SK-N-SH (cell line): ENCODE measurements around the gene EMX2. TPM values are rescaled to one million over a fixed set of nuclear protein-coding genes. Genes with fewer than 3 reads are reported as not detected.
A peak's percentile ranks its signal among the peaks of the same experiment; 100 is the strongest.

Experiments
- CTCF ChIA-PET: fragments of 300-600, 350-600 bp; formaldehyde crosslinking; extraction: SDS; loops from one replicate; lab custom pipeline; 2021; lab: Yijun Ruan, JAX
- POLR2A ChIA-PET: fragments of 350-600 bp; sonication (Branson Sonifier 250); formaldehyde crosslinking; extraction: SDS; loops from one replicate; lab custom pipeline; 2020; ENCODE audit warnings: antibody characterized with exemption, inconsistent platforms; lab: Yijun Ruan, JAX
- DNase-seq: peaks from one replicate; pipeline ENCODE4 v3.0.0; 2012
- H2AFZ ChIP-seq: fragments of 200-600 bp; sonication (generic); 2 replicates; pipeline ENCODE4 v1.8.1; 2016; ENCODE audit warnings: antibody characterized with exemption, mild to moderate bottlenecking, low read depth
- H3F3A ChIP-seq: fragments of 200-600 bp; sonication (generic); replicated peaks from 2 replicates; pipeline ENCODE3; 2016; ENCODE audit warnings: antibody characterized with exemption, mild to moderate bottlenecking; ENCODE audit not compliant: insufficient read depth
- H3K27ac ChIP-seq, 2 experiments: fragments of 200-500 bp in 1 of 2; fragments of 200-600 bp in 1 of 2; sonication (Bioruptor generic) in 1 of 2; sonication (generic), shearing (Covaris generic) in 1 of 2; 2 replicates each; pipeline versions ENCODE4 v1.5.1 to v1.6.1; 2014 to 2016; ENCODE audit warnings: low read depth in 2 of 2, inconsistent platforms in 1 of 2, low read length in 1 of 2, mild to moderate bottlenecking in 1 of 2, mixed read lengths in 1 of 2
- H3K27me3 ChIP-seq: fragments of 200-600 bp; sonication (generic), shearing (Covaris generic); 2 replicates; pipeline ENCODE4 v1.6.1; 2016; ENCODE audit warnings: mixed run types; ENCODE audit not compliant: insufficient read depth
- H3K36me3 ChIP-seq, 2 experiments: fragments of 200-500 bp in 1 of 2; fragments of 200-600 bp in 1 of 2; sonication (Bioruptor generic) in 1 of 2; sonication (generic) in 1 of 2; replicated peaks in 1 of 2; 2 replicates each; pipeline versions ENCODE3 to v1.5.1; 2014 to 2016; ENCODE audit warnings: low read length in 1 of 2, mild to moderate bottlenecking in 1 of 2; ENCODE audit not compliant: insufficient read depth in 2 of 2, control insufficient read depth in 1 of 2
- H3K4me1 ChIP-seq, 2 experiments: fragments of 200-500 bp in 1 of 2; fragments of 200-600 bp in 1 of 2; sonication (Bioruptor generic) in 1 of 2; sonication (generic), shearing (Covaris generic) in 1 of 2; 2 replicates each; pipeline versions ENCODE4 v1.5.1 to v1.6.1; 2014 to 2016; ENCODE audit warnings: low read depth in 1 of 2, low read length in 1 of 2, mixed run types in 1 of 2; ENCODE audit not compliant: insufficient read depth in 2 of 2, control insufficient read depth in 1 of 2
- H3K4me2 ChIP-seq: fragments of 200-600 bp; sonication (generic), shearing (Covaris generic); 2 replicates; pipeline ENCODE4 v1.6.1; 2017; ENCODE audit warnings: mixed run types
- H3K4me3 ChIP-seq, 2 experiments: fragments of 200-500 bp in 1 of 2; fragments of 200-600 bp in 1 of 2; sonication (Bioruptor generic) in 1 of 2; sonication (generic), shearing (Covaris generic) in 1 of 2; 2 replicates each; pipeline versions ENCODE4 v1.5.1 to v1.8.1; 2014 to 2016; ENCODE audit warnings: low read depth in 2 of 2, inconsistent platforms in 1 of 2, low read length in 1 of 2, mild to moderate bottlenecking in 1 of 2, mixed read lengths in 1 of 2, moderate library complexity in 1 of 2
- H3K79me2 ChIP-seq: fragments of 200-600 bp; sonication (generic); 2 replicates; pipeline ENCODE4 v1.8.1; 2017; ENCODE audit warnings: mild to moderate bottlenecking; ENCODE audit not compliant: insufficient read depth
- H3K9ac ChIP-seq: fragments of 200-600 bp; sonication (generic); 2 replicates; pipeline ENCODE4 v1.6.1; 2017; ENCODE audit warnings: mixed run types
- H3K9me2 ChIP-seq: fragments of 200-600 bp; sonication (generic); 2 replicates; pipeline ENCODE4 v1.6.1; 2017; ENCODE audit warnings: mixed run types
- H3K9me3 ChIP-seq: fragments of 200-600 bp; sonication (generic); 2 replicates; pipeline ENCODE4 v1.6.1; 2017; ENCODE audit warnings: mixed run types, mild to moderate bottlenecking, moderate library complexity
- H4K20me1 ChIP-seq: fragments of 200-600 bp; sonication (generic); 2 replicates; pipeline ENCODE4 v1.6.1; 2017; ENCODE audit warnings: mild to moderate bottlenecking, mixed run types; ENCODE audit not compliant: insufficient read depth
- CHD2 ChIP-seq: fragments of 150-350 bp; IDR thresholded peaks from 2 replicates; pipeline ENCODE4 v1.6.1; 2018; ENCODE audit warnings: low read length; ENCODE audit not compliant: partially characterized antibody
- CTCF ChIP-seq: fragments of 200-600 bp; sonication (generic); IDR thresholded peaks from 2 replicates; pipeline ENCODE4 v1.6.1; 2017; ENCODE audit warnings: antibody characterized with exemption, mild to moderate bottlenecking, moderate library complexity
- ELF1 ChIP-seq: IDR thresholded peaks from 2 replicates; pipeline ENCODE4 v1.4.0; 2012
- EP300 ChIP-seq, 2 experiments: IDR thresholded peaks; 2 replicates each; pipeline versions ENCODE4 v1.4.0 to v1.6.1; 2012; ENCODE audit warnings: borderline replicate concordance in 1 of 2, low read depth in 1 of 2, low read length in 1 of 2
- FOSL2 ChIP-seq: IDR thresholded peaks from 2 replicates; pipeline ENCODE4 v1.4.0; 2012; ENCODE audit warnings: low read depth, mild to moderate bottlenecking, moderate library complexity, borderline replicate concordance
- FOXM1 ChIP-seq: IDR thresholded peaks from 2 replicates; pipeline ENCODE4 v1.4.0; 2012; ENCODE audit warnings: low read depth, mild to moderate bottlenecking
- GABPA ChIP-seq: IDR thresholded peaks from 2 replicates; pipeline ENCODE4 v1.4.0; 2012; ENCODE audit warnings: low read depth, mild to moderate bottlenecking
- GATA2 ChIP-seq: sonication (generic); formaldehyde crosslinking; IDR thresholded peaks from 2 replicates; pipeline ENCODE4 v1.5.0; 2020; ENCODE audit warnings: mild to moderate bottlenecking, missing genetic modification reagents
- MEF2A ChIP-seq: IDR thresholded peaks from 2 replicates; pipeline ENCODE4 v1.4.0; 2012; ENCODE audit warnings: low read depth, borderline replicate concordance
- MXI1 ChIP-seq: IDR thresholded peaks from 2 replicates; pipeline ENCODE4 v1.6.1; 2012; ENCODE audit warnings: mild to moderate bottlenecking, low read depth, low read length, improper control_type of control experiment
- NFIC ChIP-seq: IDR thresholded peaks from 2 replicates; pipeline ENCODE4 v1.4.0; 2012; ENCODE audit warnings: borderline replicate concordance
- NRF1 ChIP-seq: IDR thresholded peaks from 2 replicates; pipeline ENCODE4 v1.6.1; 2012; ENCODE audit warnings: low read depth, mild to moderate bottlenecking, low read length
- POLR2AphosphoS5 ChIP-seq: IDR thresholded peaks from 2 replicates; pipeline ENCODE4 v1.6.1; 2012; ENCODE audit warnings: low read depth, low read length
- RAD21 ChIP-seq: IDR thresholded peaks from 2 replicates; pipeline ENCODE4 v1.6.1; 2012; ENCODE audit warnings: mild to moderate bottlenecking, low read length
- RCOR1 ChIP-seq: fragments of 150-350 bp; IDR thresholded peaks from 2 replicates; pipeline ENCODE4 v1.6.1; 2017; ENCODE audit warnings: antibody characterized with exemption, low read length
- RFX5 ChIP-seq: IDR thresholded peaks from 2 replicates; pipeline ENCODE4 v1.6.1; 2012; ENCODE audit warnings: mild to moderate bottlenecking, improper control_type of control experiment, low read length
- RXRA ChIP-seq: IDR thresholded peaks from 2 replicates; pipeline ENCODE4 v1.4.0; 2012; ENCODE audit warnings: low read depth, mild to moderate bottlenecking, borderline replicate concordance
- TCF12 ChIP-seq: IDR thresholded peaks from 2 replicates; pipeline ENCODE4 v1.4.0; 2012
- TEAD4 ChIP-seq: IDR thresholded peaks from 2 replicates; pipeline ENCODE4 v1.4.0; 2012; ENCODE audit warnings: mild to moderate bottlenecking, borderline replicate concordance; ENCODE audit not compliant: insufficient read depth
- WGBS: methylation state at CpG from one replicate; pipeline ENCODE4 v1.1.6; 2017; ENCODE audit warnings: low lambda C conversion rate; 5-methylcytosine and 5-hydroxymethylcytosine counted together
- polyA plus RNA-seq, 3 experiments: library from polyadenylated mRNA; depleted of rRNA; stranded (reverse); fragments of >200 nt; gene quantifications; 2 replicates each; pipeline ENCODE4 v1.2.3, GENCODE V29; 2012
- TF ChIP-seq, protein P1 (sequence below): fragments of 150-350 bp; IDR thresholded peaks from 2 replicates; pipeline ENCODE4 v1.6.1; 2017; ENCODE audit warnings: antibody characterized with exemption, low read length, low read depth, borderline replicate concordance
- TF ChIP-seq, protein P2 (sequence below): fragments of 150-350 bp; IDR thresholded peaks from 2 replicates; pipeline ENCODE4 v1.6.1; 2016; ENCODE audit warnings: mild to moderate bottlenecking, low read depth, low read length

Gene EMX2
- polyA plus RNA-seq, 1 of the 3 experiments (the other 2 are of a cell fraction), result not detected

DNA sequence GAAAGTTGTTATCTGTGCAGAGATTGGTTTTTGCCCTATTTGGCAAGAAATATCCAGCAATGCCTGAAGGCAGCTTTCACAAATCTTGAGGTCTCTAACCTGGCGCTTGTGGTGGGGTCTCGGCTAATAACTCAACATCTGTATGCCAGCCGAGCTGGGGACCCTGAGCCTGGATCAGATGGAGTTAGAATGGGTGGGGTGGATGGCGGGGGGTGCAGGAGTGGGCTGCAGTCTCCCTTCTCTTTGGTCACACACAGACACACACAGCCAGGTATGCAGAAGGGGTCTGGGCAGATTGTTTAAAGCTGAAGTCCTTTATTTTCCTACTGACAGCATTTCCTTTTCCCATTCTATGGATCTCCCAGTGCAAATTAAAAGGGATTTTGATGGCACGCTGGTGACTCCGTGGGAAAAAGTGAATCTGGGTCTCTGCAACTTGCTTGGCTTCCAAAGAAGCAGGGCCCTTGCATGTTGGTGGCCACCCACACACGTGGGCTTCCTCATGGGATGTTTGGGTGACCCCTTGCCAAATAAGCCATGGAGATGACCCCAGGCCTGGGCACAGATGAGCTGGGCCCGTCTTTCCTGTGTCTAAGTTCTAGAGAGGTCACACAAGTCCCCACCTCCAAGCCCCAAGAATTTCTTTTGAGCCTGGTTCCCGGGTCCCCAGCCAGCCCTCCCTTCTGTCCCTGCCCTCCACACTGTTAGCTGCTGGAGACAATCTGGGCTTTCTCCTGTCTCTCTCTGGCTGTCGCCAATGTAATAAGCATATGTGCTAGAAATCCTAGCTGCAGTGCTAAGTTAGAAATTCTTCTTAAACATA lies 39.9 kb upstream of the EMX2 start (continued):
- TF ChIP-seq FOSL2, result no peak

GRCh38 chr10:117503244-117504205 lies 39.0 kb upstream of the EMX2 start:
- H3K9me3 ChIP-seq, result no peaks in the 10 kb centered on the region
- H3K4me1 ChIP-seq, result peaks cover 0 to 26% of the 10 kb centered on the region in 2 experiments; a peak in 3 of 4 replicates
- no peak overlapping the region for H2AFZ ChIP-seq
- H3K27ac ChIP-seq, result peak overlapping the region in 1 of 2 experiments; percentile 92; a peak in 2 of 4 replicates
- no peaks in the 10 kb centered on the region for H3K9me2 ChIP-seq
- H3K4me2 ChIP-seq, result no peak overlapping the region
- no peak overlapping the region; a peak in 1 of 4 replicates for H3K4me3 ChIP-seq
- H3K79me2 ChIP-seq, result no peaks in the 10 kb centered on the region
- ChIA-PET POLR2A (interaction anchor here (0.6 kb wide), 1 partner anchor 23 kb away, joined by 3 read pairs; no protein-coding TSS in a partner anchor), CTCF (interaction anchor here (0.7 to 11.2 kb wide), 11 partner anchors 14 to 956 kb away, joined by 3 to 189 read pairs (median 5); no protein-coding TSS in a partner anchor)
- 28% methylated on average over 15 of the region's 16 CpGs for WGBS
- H4K20me1 ChIP-seq, result no peaks in the 10 kb centered on the region
- no peak overlapping the region for H3K9ac ChIP-seq
- H3F3A ChIP-seq, result no peaks in the 10 kb centered on the region
- no peaks in the 10 kb centered on the region for H3K36me3 ChIP-seq
- no peaks in the 10 kb centered on the region for H3K27me3 ChIP-seq
- peak; percentile 81 for DNase-seq
- TF ChIP-seq CTCF, result no peak
- TF ChIP-seq CHD2, result peak; percentile 80
- TF ChIP-seq MEF2A, result no peak
- no peak for TF ChIP-seq NRF1
- peak; percentile 87 for TF ChIP-seq RCOR1
- no peak for TF ChIP-seq FOSL2
- TF ChIP-seq GABPA, result no peak
- no peak for TF ChIP-seq ELF1
- peak; percentile 52 for TF ChIP-seq RAD21
- no peak for TF ChIP-seq TEAD4
- TF ChIP-seq, protein P1, sequence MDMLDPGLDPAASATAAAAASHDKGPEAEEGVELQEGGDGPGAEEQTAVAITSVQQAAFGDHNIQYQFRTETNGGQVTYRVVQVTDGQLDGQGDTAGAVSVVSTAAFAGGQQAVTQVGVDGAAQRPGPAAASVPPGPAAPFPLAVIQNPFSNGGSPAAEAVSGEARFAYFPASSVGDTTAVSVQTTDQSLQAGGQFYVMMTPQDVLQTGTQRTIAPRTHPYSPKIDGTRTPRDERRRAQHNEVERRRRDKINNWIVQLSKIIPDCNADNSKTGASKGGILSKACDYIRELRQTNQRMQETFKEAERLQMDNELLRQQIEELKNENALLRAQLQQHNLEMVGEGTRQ, result no peak
- peak; percentile 29; the same call in 1 of the 2 replicates for TF ChIP-seq GATA2 (CRISPR knock-in tag)
- peak; percentile 90; the same call in 1 of the 2 replicates for TF ChIP-seq MXI1
- no peak for TF ChIP-seq NFIC
- no peak for TF ChIP-seq RFX5
- TF ChIP-seq RXRA, result no peak
- peak; percentile 26; the same call in 1 of the 2 replicates for TF ChIP-seq TCF12
- TF ChIP-seq, protein P2, sequence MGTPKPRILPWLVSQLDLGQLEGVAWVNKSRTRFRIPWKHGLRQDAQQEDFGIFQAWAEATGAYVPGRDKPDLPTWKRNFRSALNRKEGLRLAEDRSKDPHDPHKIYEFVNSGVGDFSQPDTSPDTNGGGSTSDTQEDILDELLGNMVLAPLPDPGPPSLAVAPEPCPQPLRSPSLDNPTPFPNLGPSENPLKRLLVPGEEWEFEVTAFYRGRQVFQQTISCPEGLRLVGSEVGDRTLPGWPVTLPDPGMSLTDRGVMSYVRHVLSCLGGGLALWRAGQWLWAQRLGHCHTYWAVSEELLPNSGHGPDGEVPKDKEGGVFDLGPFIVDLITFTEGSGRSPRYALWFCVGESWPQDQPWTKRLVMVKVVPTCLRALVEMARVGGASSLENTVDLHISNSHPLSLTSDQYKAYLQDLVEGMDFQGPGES, result no peak
- TF ChIP-seq EP300 (IDR thresholded peaks at IDR 0.05; ENCODE audit: borderline replicate concordance in 1 of 2, low read depth in 1 of 2, low read length in 1 of 2), result peak in 1 of 2 experiments; percentile 80; a peak in 2 of 4 replicates
- no peak for TF ChIP-seq FOXM1
- TF ChIP-seq POLR2AphosphoS5, result no peak
